GM21381 (cell line): ENCODE results near the gene DDB1.

Experiments
- ATAC-seq: cut with Tn5 transposase; IDR thresholded peaks from one replicate; pipeline ENCODE4 v1.9.1; 2021; ENCODE audit warnings: mild to moderate bottlenecking, moderate library complexity; ENCODE audit not compliant: unreplicated experiment

The DDB1 gene

GRCh38 chr11:61298663-61299244 is 34.2 kb downstream of the DDB1 start:
- no peak for ATAC-seq

GRCh38 chr11:61297746-61298145 is 35.2 kb downstream of the DDB1 start:
- no peak for ATAC-seq

- no peak for ATAC-seq
These were observed 35.6 kb downstream of the DDB1 start for GRCh38 chr11:61297341-61297740.

- ATAC-seq, result no peak
These were observed 37.3 kb downstream of the DDB1 start for GRCh38 chr11:61295596-61295926.

- peak; percentile 60 for ATAC-seq
These were observed 37.9 kb downstream of the DDB1 start, which contains the start of gene VWCE for GRCh38 chr11:61294717-61295595. Gene VWCE, minus strand, starts transcription at chr11:61295316. Its CDS starts 279 bp downstream, at chr11:61295037.

GRCh38 chr11:61293867-61294716 is 38.8 kb downstream of the DDB1 start:
- ATAC-seq, result peak; percentile 38

GRCh38 chr11:61292356-61292755 is 40.5 kb downstream of the DDB1 start:
- no peak for ATAC-seq

GRCh38 chr11:61290905-61291690 is 41.8 kb downstream of the DDB1 start:
- ATAC-seq, result no peak

GRCh38 chr11:61287338-61287977 is 45.4 kb downstream of the DDB1 start:
- no peak for ATAC-seq

GRCh38 chr11:61283613-61284012 is 49.3 kb downstream of the DDB1 start:
- ATAC-seq, result no peak

GRCh38 chr11:61281581-61282250 is 51.2 kb downstream of the DDB1 start:
- ATAC-seq, result no peak

- ATAC-seq, result no peak
These were observed 51.9 kb downstream of the DDB1 start for GRCh38 chr11:61280883-61281580.

- no peak for ATAC-seq
These were observed 52.8 kb downstream of the DDB1 start for GRCh38 chr11:61279934-61280659.

GRCh38 chr11:61278001-61278470 is 54.9 kb downstream of the DDB1 start:
- no peak for ATAC-seq

- ATAC-seq, result no peak
These were observed 55.5 kb downstream of the DDB1 start for GRCh38 chr11:61277186-61278000.

- no peak for ATAC-seq
These were observed 57.7 kb downstream of the DDB1 start for GRCh38 chr11:61275191-61275590.

- no peak for ATAC-seq
These were observed 58.8 kb downstream of the DDB1 start for GRCh38 chr11:61274084-61274483.
